Neural progenitor cell (in vitro differentiated cells): ENCODE measurements around the gene PAK4. TPM values are rescaled to one million over a fixed set of nuclear protein-coding genes. Genes with fewer than 3 reads are reported as not detected.
"Not testable (repeated sequence)": the region's sequence is repeated elsewhere in the genome, so short reads cannot be mapped to it uniquely, and the experiment has no call there.

Source experiments
- DNase-seq: peaks from one replicate; pipeline ENCODE4 v3.0.0-alpha.2; 2016; ENCODE audit warnings: low spot score
- H2AFZ ChIP-seq: fragments of 200-600 bp; sonication (generic); replicated peaks from 2 replicates; pipeline ENCODE4 v1.6.1; 2016; ENCODE audit warnings: antibody characterized with exemption
- H3F3A ChIP-seq: fragments of 200-600 bp; sonication (generic); 2 replicates; pipeline ENCODE4 v1.6.1; 2016; ENCODE audit warnings: antibody characterized with exemption, low read depth
- H3K27ac ChIP-seq: fragments of 200-600 bp; sonication (generic); 2 replicates; pipeline ENCODE4 v1.5.1; 2016; ENCODE audit warnings: mild to moderate bottlenecking
- H3K27me3 ChIP-seq: fragments of 200-600 bp; sonication (generic); 2 replicates; pipeline ENCODE4 v1.6.1; 2016; ENCODE audit warnings: mild to moderate bottlenecking, moderate library complexity
- H3K36me3 ChIP-seq: fragments of 200-600 bp; sonication (generic); 2 replicates; pipeline ENCODE4 v1.5.1; 2016
- H3K4me1 ChIP-seq: fragments of 200-600 bp; sonication (generic); 2 replicates; pipeline ENCODE4 v1.6.1; 2016; ENCODE audit warnings: mixed run types
- H3K4me2 ChIP-seq: fragments of 200-600 bp; sonication (generic); 2 replicates; pipeline ENCODE4 v1.6.1; 2016
- H3K4me3 ChIP-seq: fragments of 200-600 bp; sonication (generic); 2 replicates; pipeline ENCODE4 v1.5.1; 2016
- H3K79me2 ChIP-seq: fragments of 200-600 bp; sonication (generic); 2 replicates; pipeline ENCODE4 v1.6.1; 2016; ENCODE audit warnings: low read depth
- H3K9ac ChIP-seq: fragments of 200-600 bp; sonication (generic); 2 replicates; pipeline ENCODE4 v1.6.1; 2016
- H3K9me3 ChIP-seq: fragments of 200-600 bp; sonication (generic); 2 replicates; pipeline ENCODE4 v1.5.1; 2016; ENCODE audit warnings: low read depth
- H4K20me1 ChIP-seq: fragments of 200-600 bp; sonication (generic); 2 replicates; pipeline ENCODE4 v1.6.1; 2016; ENCODE audit warnings: low read depth
- H3K27ac Mint-ChIP-seq: 3 replicates; pipeline ENCODE4 v1.8.0; 2021; ENCODE audit warnings: mixed read lengths
- H3K27me3 Mint-ChIP-seq: 2 replicates; pipeline ENCODE4 v1.8.0; 2022; ENCODE audit warnings: low read depth, mild to moderate bottlenecking, inconsistent platforms, moderate library complexity, mixed read lengths; ENCODE audit not compliant: insufficient read depth
- H3K36me3 Mint-ChIP-seq: 3 replicates; pipeline ENCODE4 v1.8.0; 2021; ENCODE audit warnings: mixed read lengths
- H3K4me1 Mint-ChIP-seq: 3 replicates; pipeline ENCODE4 v1.8.0; 2021; ENCODE audit warnings: mixed read lengths
- H3K4me3 Mint-ChIP-seq: 3 replicates; pipeline ENCODE4 v1.8.0; 2021; ENCODE audit warnings: mild to moderate bottlenecking, moderate library complexity, mixed read lengths
- H3K9me3 Mint-ChIP-seq: 3 replicates; pipeline ENCODE4 v1.8.0; 2020; ENCODE audit warnings: mixed read lengths
- EZH2 ChIP-seq: fragments of 200-600 bp; sonication (generic); IDR thresholded peaks from 2 replicates; pipeline ENCODE4 v1.6.1; 2017; ENCODE audit warnings: antibody characterized with exemption, mild to moderate bottlenecking, moderate library complexity
- EZH2phosphoT487 ChIP-seq: fragments of 200-600 bp; sonication (generic); IDR thresholded peaks from 2 replicates; pipeline ENCODE4 v1.6.1; 2017; ENCODE audit warnings: antibody characterized with exemption
- total RNA-seq: library from RNA; depleted of rRNA; stranded (reverse); fragments of >200 nt; gene quantifications from 2 replicates; pipeline ENCODE4 v1.2.3, GENCODE V29; 2015; ENCODE audit warnings: low replicate concordance
- TF ChIP-seq, protein P1 (sequence below): fragments of 200-600 bp; sonication (generic); IDR thresholded peaks from 2 replicates; pipeline ENCODE4 v1.5.1; 2017; ENCODE audit warnings: antibody characterized with exemption, mild to moderate bottlenecking

PAK4 gene
- total RNA-seq, 1 donor from 2014 or later: 9.7 TPM

DNA sequence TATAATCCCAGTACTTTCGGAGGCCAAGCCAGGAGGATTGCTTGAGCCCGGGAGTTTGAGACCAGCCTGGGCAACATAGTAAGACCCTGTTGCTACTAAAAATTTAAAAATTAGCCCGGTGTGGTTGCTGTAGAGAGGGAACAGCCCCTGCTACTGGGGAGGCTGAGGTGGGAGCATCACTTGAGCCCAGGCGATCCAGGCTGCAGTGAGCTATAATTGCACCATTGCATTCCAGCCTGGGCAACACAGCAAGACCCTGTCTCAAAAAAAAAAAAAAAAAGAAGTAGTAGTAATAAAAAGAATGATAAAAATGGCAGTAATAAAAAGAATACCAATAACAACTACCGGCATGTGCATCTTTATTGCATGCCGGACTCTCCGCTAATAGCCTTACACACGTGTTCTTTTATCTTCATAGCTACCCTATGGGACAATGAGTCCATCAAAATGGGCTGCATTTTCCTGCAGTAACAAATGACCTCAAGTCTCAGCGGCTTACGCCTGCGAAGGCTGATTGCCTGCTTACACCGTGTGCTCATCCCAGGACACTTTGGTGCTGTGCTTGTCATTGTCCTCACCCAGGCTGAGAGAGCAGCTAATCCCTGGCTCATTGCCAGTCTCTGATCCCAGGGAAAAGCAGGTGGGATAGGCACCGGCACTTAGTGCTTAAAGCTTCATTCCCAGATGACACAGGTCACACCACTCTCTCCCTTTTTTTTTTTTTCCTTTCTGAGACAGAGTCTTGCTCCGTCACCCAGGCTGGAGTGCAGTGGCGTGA lies 92.8 kb downstream of the PAK4 start:
- no peaks in the 10 kb centered on the region for H3K36me3 ChIP-seq
- DNase-seq: no peak
- no peaks in the 10 kb centered on the region for H3K9me3 ChIP-seq
- no peak overlapping the region for H3K4me3 ChIP-seq
- no peak overlapping the region for H3K4me2 ChIP-seq
- H3K9ac ChIP-seq: no peak overlapping the region
- Mint-ChIP-seq H3K36me3 (no peaks in the 10 kb centered on the region), H3K27me3 (peaks cover 13% of the 10 kb centered on the region), H3K4me3 (no peak overlapping the region), H3K27ac (no peak overlapping the region), H3K4me1 (no peaks in the 10 kb centered on the region), H3K9me3 (peaks cover 3% of the 10 kb centered on the region)
- no peaks in the 10 kb centered on the region for H4K20me1 ChIP-seq
- no peak overlapping the region for H2AFZ ChIP-seq
- H3K79me2 ChIP-seq: no peaks in the 10 kb centered on the region
- peaks cover 30% of the 10 kb centered on the region for H3K27me3 ChIP-seq
- H3K4me1 ChIP-seq: no peaks in the 10 kb centered on the region
- TF ChIP-seq, protein P1, sequence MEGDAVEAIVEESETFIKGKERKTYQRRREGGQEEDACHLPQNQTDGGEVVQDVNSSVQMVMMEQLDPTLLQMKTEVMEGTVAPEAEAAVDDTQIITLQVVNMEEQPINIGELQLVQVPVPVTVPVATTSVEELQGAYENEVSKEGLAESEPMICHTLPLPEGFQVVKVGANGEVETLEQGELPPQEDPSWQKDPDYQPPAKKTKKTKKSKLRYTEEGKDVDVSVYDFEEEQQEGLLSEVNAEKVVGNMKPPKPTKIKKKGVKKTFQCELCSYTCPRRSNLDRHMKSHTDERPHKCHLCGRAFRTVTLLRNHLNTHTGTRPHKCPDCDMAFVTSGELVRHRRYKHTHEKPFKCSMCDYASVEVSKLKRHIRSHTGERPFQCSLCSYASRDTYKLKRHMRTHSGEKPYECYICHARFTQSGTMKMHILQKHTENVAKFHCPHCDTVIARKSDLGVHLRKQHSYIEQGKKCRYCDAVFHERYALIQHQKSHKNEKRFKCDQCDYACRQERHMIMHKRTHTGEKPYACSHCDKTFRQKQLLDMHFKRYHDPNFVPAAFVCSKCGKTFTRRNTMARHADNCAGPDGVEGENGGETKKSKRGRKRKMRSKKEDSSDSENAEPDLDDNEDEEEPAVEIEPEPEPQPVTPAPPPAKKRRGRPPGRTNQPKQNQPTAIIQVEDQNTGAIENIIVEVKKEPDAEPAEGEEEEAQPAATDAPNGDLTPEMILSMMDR: no peak
- TF ChIP-seq EZH2phosphoT487 (no peak), EZH2 (no peak)
- H3F3A ChIP-seq: no peaks in the 10 kb centered on the region
- H3K27ac ChIP-seq: no peak overlapping the region

DNA sequence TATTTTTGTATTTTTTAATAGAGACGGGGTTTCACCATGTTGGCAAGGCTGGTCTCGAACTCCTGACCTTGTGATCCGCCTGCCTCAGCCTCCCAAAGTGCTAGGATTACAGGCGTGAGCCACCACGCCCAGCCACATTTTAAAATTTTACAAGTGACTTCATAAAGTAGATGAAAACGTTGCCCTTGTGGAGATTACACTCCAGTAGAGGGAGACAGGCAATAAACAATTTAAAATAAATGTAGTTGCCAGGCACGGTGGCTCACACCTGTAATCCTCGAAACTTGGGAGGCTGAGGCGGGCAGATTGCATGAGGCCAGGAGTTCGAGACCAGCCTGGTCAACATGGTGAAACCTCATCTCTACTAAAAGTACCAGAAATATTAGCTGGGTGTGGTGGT lies 93.5 kb downstream of the PAK4 start:
- not testable (repeated sequence) for H3F3A ChIP-seq, H3K27ac Mint-ChIP-seq, H3K4me3 Mint-ChIP-seq, H3K36me3 Mint-ChIP-seq, DNase-seq, H3K79me2 ChIP-seq, H3K9me3 ChIP-seq, H3K4me3 ChIP-seq, H3K9ac ChIP-seq, H3K36me3 ChIP-seq, H2AFZ ChIP-seq, H4K20me1 ChIP-seq, H3K27ac ChIP-seq, H3K4me1 Mint-ChIP-seq, H3K4me1 ChIP-seq, H3K9me3 Mint-ChIP-seq, H3K4me2 ChIP-seq
- H3K27me3 ChIP-seq: peaks cover 30% of the 10 kb centered on the region
- H3K27me3 Mint-ChIP-seq: peaks cover 13% of the 10 kb centered on the region

DNA sequence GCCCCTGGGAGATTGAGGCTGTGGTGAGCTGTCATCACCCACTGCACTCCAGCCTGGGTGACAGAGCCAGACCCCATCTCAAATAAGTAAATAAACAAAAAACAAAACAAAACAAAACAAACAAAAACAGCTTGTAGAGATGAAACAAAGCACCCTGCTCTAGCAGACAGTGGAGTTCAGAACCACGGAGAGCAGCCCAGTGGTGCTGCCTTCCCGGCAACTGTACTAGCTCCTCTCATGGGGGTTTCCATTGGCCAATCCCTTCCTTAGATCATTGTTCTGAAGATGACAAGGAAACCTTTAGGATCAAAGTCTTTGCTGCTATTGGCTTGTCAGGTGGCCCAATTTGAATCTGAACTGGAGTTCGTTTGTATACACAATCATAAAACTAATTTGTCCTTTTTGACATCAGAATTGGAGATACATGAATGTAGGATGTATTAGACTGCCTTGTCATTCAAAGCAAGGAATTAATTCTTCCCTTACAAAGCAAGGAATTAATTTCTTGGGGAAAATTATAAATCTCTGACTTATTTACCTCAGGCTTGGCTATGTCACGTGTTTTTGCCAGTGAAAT lies 98.2 kb downstream of the PAK4 start:
- Mint-ChIP-seq H3K4me1 (no peaks in the 10 kb centered on the region), H3K9me3 (no peaks in the 10 kb centered on the region), H3K27ac (no peak overlapping the region), H3K27me3 (peaks cover 20% of the 10 kb centered on the region), H3K4me3 (no peak overlapping the region), H3K36me3 (no peaks in the 10 kb centered on the region)
- H2AFZ ChIP-seq: no peak overlapping the region
- peaks cover 66% of the 10 kb centered on the region for H3K27me3 ChIP-seq
- no peaks in the 10 kb centered on the region for H4K20me1 ChIP-seq
- no peak overlapping the region for H3K27ac ChIP-seq
- no peak overlapping the region for H3K9ac ChIP-seq
- H3K36me3 ChIP-seq: no peaks in the 10 kb centered on the region
- no peaks in the 10 kb centered on the region for H3K4me1 ChIP-seq
- H3K4me2 ChIP-seq: no peak overlapping the region
- no peak overlapping the region for H3K4me3 ChIP-seq
- TF ChIP-seq EZH2 (no peak), EZH2phosphoT487 (no peak)
- TF ChIP-seq, protein P1: no peak
- peak; percentile 84 for DNase-seq
- no peaks in the 10 kb centered on the region for H3K79me2 ChIP-seq
- no peaks in the 10 kb centered on the region for H3F3A ChIP-seq
- H3K9me3 ChIP-seq: no peaks in the 10 kb centered on the region

DNA sequence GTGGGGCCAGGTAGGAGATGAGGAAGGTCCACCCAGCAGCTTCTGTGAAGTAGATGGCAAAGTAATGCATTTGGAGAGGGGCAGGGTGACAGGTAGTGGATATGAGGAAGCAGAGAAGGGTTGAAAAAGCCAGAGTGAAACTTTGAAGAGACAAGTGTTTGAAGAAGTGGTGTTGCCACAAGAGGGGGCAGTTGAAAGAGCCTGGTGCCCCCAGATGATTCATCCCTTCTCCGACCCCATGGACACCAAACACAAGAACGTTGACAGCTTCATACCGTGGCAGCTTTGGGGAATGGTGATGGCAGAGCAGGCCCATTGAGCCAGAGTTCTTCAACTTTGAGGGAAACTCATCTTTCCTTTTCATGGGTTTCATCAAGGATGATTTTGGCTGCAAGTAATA lies 99.3 kb downstream of the PAK4 start:
- H3K4me2 ChIP-seq: no peak overlapping the region
- H3K27me3 ChIP-seq: peaks cover 70% of the 10 kb centered on the region
- H3K9ac ChIP-seq: no peak overlapping the region
- no peak overlapping the region for H3K27ac Mint-ChIP-seq
- H3F3A ChIP-seq: no peaks in the 10 kb centered on the region
- no peaks in the 10 kb centered on the region for H3K4me1 ChIP-seq
- no peak overlapping the region for H3K27ac ChIP-seq
- peaks cover 20% of the 10 kb centered on the region for H3K27me3 Mint-ChIP-seq
- H3K4me3 ChIP-seq: no peak overlapping the region
- no peaks in the 10 kb centered on the region for H3K36me3 Mint-ChIP-seq
- no peaks in the 10 kb centered on the region for H3K4me1 Mint-ChIP-seq
- no peaks in the 10 kb centered on the region for H3K9me3 Mint-ChIP-seq
- TF ChIP-seq, protein P1: peak; percentile 28
- no peak for TF ChIP-seq EZH2phosphoT487
- no peaks in the 10 kb centered on the region for H3K79me2 ChIP-seq
- H3K36me3 ChIP-seq: no peaks in the 10 kb centered on the region
- DNase-seq: peak; percentile 44
- no peaks in the 10 kb centered on the region for H4K20me1 ChIP-seq
- H2AFZ ChIP-seq: no peak overlapping the region
- no peaks in the 10 kb centered on the region for H3K9me3 ChIP-seq
- H3K4me3 Mint-ChIP-seq: peak overlapping the region; percentile 15
